NCI-H2196 treated with DMSO at 0.1 percent for 48 hours (cell line): Measurements from ENCODE around the gene COCH.
"Not testable (repeated sequence)": the region's sequence is repeated elsewhere in the genome, so short reads cannot be mapped to it uniquely, and the experiment has no call there.

Source experiments
- DNase-seq: peaks from one replicate; lab custom pipeline; 2025; ENCODE audit not compliant: unreplicated experiment; lab: John Stamatoyannopoulos, UW

COCH gene

GRCh38 chr14:30874999-30875787 lies 834 bp downstream of the COCH start:
- no peak for DNase-seq

- no peak for DNase-seq
Observed at GRCh38 chr14:30875788-30876053, 1.4 kb downstream of the COCH start.

GRCh38 chr14:30876692-30877091 lies 2.3 kb downstream of the COCH start:
- DNase-seq, result no peak

GRCh38 chr14:30882431-30882830 lies 8.1 kb downstream of the COCH start:
- no peak for DNase-seq

DNA sequence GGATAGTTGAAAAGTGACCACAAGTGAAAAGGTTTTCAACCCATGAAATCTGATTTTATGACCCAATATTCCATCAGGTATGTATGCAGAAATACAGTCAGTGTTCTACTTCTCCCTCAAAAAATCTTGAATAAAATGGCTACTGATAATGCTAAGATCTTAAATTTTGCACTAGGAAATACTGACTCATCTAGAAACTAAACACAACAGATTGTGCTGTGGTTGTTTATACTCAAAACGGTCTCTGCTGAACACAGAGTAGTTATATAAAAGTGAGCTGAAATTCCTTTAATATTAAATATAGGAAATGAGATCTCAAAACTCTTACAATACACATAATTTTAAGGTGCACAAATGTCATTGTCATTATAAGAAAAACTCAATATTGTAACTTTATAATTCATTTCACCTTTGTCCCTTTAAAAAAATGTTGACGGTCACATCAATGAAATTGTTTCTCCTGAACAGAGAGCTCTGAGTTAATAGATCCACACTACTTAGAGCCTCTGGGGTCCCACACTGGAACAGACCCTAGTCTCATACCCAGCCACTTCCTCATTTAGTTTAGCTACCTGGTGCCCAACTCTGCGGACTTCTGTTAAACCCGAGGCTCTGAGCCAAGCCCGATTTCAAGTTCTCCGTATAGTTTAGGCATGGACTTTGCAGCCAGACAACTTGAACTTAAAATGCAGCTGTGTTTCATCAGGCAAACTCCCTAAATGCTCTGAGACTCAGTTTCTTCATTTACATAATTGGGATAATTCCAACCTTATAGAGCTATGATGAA lies 9.3 kb downstream of the COCH start:
- DNase-seq, result no peak

GRCh38 chr14:30884901-30885300 lies 10.5 kb downstream of the COCH start:
- no peak for DNase-seq

DNA sequence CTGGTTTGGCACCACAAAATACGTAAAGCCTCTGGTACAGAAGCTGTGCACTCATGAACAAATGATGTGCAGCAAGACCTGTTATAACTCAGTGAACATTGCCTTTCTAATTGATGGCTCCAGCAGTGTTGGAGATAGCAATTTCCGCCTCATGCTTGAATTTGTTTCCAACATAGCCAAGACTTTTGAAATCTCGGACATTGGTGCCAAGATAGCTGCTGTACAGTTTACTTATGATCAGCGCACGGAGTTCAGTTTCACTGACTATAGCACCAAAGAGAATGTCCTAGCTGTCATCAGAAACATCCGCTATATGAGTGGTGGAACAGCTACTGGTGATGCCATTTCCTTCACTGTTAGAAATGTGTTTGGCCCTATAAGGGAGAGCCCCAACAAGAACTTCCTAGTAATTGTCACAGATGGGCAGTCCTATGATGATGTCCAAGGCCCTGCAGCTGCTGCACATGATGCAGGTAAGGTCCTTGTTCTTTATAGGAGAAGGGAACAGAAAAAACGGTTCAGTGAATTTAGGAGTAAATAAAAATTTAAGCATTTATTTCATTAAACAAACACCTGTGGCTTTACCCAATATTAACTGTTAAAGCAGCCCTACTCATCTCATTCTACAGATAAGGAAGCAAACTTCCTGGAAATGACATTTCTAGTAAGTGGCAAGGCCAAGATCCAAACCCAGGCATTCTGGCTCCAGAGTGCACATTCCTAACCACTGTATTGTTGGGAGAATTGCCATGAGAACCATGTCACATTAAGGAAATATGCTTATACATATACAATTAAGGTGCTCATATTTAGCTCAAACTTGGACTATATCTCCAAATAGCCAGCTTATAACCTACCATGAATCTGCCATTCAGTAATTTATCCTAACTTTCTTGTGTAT lies 11.7 kb downstream of the COCH start:
- DNase-seq, result no peak

GRCh38 chr14:30888480-30889243 lies 14.3 kb downstream of the COCH start:
- no peak for DNase-seq

- DNase-seq, result no peak
Observed at GRCh38 chr14:30889244-30889594, 14.9 kb downstream of the COCH start.

GRCh38 chr14:30893819-30894218 lies 19.5 kb downstream of the COCH start:
- no peak for DNase-seq

GRCh38 chr14:30894923-30895515 lies 20.7 kb downstream of the COCH start:
- no peak for DNase-seq

- no peak for DNase-seq
Observed at GRCh38 chr14:30896435-30896834, 22.1 kb downstream of the COCH start.

- not testable (repeated sequence) for DNase-seq
Observed at GRCh38 chr14:30897121-30897520, 22.8 kb downstream of the COCH start.

GRCh38 chr14:30903285-30904124 lies 29.1 kb downstream of the COCH start:
- no peak for DNase-seq

- DNase-seq, result no peak
Observed at GRCh38 chr14:30906752-30907658, 32.6 kb downstream of the COCH start.

DNA sequence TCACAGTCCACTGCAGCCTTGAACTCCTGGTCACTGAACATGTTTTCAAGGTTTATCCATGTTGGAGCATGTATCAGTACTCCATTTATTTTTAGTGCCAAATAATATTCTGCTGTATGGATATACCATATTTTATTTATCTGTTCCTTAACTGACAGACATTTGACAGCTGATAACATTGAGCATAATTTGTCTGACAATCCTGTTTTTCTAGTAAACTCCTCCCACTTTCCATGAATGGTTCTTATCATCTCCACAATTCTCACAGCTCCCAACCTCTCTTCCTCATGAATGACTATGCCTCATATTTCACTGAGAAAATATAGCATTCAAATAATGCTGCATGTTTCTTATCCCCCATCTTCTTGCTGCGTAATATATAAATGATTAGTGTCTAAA lies 33.3 kb downstream of the COCH start:
- DNase-seq, result no peak

DNA sequence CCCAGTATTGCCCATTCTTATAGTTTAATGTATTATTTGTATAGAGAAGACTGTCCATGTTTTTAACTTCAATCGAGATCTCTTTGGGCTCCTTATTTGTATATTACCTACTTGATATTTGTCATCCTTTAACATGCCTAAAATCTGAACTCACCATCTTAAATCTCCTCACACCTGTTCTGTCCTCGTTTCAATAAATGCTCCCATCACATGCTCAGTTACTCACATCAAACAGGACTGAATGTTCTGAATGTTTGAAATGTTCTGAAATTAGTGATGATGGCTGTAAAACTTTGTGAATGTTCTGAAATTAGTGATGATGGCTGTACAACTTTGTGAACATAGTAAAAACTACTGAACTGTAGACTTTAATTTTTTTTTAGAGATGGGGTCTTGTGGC lies 34.5 kb downstream of the COCH start:
- DNase-seq, result no peak

DNA sequence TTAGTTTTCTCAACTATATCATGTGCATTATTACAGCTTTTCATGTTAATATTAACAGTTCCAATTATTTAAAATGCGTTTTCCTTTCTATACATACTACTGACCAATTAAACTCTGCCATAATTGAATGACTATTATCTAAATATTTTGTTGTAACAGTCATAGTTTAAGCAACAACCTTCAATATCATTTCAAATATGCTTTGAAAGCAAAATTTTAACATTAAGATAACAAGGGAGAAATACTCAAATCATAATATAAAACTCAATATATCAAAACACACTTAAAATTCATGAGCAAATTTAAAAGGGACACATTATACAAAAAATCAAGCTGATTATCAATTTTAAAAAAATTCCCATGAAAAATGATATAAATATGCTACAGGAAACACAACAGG lies 40.5 kb downstream of the COCH start:
- no peak for DNase-seq

GRCh38 chr14:30915596-30915995 lies 41.2 kb downstream of the COCH start:
- DNase-seq, result no peak
